B cell (primary cell): Measurements from ENCODE around the gene TGFBRAP1.

Experiments
- CTCF ChIP-seq: fragments of 200-600 bp; IDR thresholded peaks from one replicate; pipeline ENCODE4 v1.8.0; 2022; ENCODE audit warnings: antibody characterized with exemption, mild to moderate bottlenecking
- EZH2 ChIP-seq: IDR thresholded peaks from 2 replicates; pipeline ENCODE4 v1.6.1; 2012; ENCODE audit warnings: borderline replicate concordance, low read depth, mild to moderate bottlenecking, moderate library complexity, low read length; ENCODE audit not compliant: insufficient read depth, poor library complexity, severe bottlenecking

GRCh38 chr2:105329197-105329554, 359 bp downstream of the TGFBRAP1 start:
- no peak for TF ChIP-seq CTCF
- no peak for TF ChIP-seq EZH2
